Prostate gland (tissue), 2 donors: ENCODE data around the gene DUSP28.

Experiments
- POLR2A ChIP-seq: fragments of 450-650 bp; IDR thresholded peaks from one replicate; pipeline ENCODE4 v1.6.1; 2016; ENCODE audit warnings: antibody characterized with exemption, mild to moderate bottlenecking
- POLR2AphosphoS5 ChIP-seq: sonication (generic); formaldehyde crosslinking; IDR thresholded peaks from one replicate; pipeline ENCODE4 v1.6.1; 2017; ENCODE audit warnings: antibody characterized with exemption
- TF ChIP-seq, protein P1 (sequence below), 4 experiments: fragments of 200-600 bp in 2 of 4; fragments of 450-650 bp in 2 of 4; sonication (generic) in 2 of 4; IDR thresholded peaks; 1 replicate in 3 of 4; 2 replicates in 1 of 4; pipeline ENCODE4 v1.5.1; 2016 to 2019; ENCODE audit warnings: antibody characterized with exemption in 4 of 4, mild to moderate bottlenecking in 2 of 4, moderate library complexity in 2 of 4

DNA sequence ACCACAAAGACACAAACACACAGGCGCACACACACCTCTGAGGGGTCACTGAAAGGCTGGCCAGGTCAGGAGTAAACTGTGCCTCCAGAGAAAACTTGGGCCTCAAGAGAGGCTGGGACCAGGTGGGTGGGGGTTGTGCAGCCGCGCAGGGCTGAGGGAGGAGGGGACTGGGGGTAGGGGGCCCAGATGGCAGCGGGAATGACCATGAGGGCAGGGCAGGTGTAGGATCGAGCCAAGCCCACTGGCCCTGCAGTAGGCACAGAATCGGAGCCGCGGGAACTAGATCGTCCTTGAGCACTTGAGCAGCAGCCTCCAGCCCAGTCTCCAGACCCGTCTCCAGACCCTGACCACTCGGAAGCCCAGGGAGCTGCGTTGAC, 39.2 kb upstream of the DUSP28 start:
- TF ChIP-seq, protein P1, sequence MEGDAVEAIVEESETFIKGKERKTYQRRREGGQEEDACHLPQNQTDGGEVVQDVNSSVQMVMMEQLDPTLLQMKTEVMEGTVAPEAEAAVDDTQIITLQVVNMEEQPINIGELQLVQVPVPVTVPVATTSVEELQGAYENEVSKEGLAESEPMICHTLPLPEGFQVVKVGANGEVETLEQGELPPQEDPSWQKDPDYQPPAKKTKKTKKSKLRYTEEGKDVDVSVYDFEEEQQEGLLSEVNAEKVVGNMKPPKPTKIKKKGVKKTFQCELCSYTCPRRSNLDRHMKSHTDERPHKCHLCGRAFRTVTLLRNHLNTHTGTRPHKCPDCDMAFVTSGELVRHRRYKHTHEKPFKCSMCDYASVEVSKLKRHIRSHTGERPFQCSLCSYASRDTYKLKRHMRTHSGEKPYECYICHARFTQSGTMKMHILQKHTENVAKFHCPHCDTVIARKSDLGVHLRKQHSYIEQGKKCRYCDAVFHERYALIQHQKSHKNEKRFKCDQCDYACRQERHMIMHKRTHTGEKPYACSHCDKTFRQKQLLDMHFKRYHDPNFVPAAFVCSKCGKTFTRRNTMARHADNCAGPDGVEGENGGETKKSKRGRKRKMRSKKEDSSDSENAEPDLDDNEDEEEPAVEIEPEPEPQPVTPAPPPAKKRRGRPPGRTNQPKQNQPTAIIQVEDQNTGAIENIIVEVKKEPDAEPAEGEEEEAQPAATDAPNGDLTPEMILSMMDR (IDR thresholded peaks at IDR 0.05): no peak
- no peak for TF ChIP-seq POLR2A
- TF ChIP-seq POLR2AphosphoS5: no peak
